ENCODE data around the gene STAT1. TPM values are rescaled to one million over a fixed set of nuclear protein-coding genes. Genes with fewer than 3 reads are reported as not detected.

The STAT1 gene
- total and polyA plus RNA-seq, 4 donors: 21.6 to 80.1 (median 74.1) TPM

DNA sequence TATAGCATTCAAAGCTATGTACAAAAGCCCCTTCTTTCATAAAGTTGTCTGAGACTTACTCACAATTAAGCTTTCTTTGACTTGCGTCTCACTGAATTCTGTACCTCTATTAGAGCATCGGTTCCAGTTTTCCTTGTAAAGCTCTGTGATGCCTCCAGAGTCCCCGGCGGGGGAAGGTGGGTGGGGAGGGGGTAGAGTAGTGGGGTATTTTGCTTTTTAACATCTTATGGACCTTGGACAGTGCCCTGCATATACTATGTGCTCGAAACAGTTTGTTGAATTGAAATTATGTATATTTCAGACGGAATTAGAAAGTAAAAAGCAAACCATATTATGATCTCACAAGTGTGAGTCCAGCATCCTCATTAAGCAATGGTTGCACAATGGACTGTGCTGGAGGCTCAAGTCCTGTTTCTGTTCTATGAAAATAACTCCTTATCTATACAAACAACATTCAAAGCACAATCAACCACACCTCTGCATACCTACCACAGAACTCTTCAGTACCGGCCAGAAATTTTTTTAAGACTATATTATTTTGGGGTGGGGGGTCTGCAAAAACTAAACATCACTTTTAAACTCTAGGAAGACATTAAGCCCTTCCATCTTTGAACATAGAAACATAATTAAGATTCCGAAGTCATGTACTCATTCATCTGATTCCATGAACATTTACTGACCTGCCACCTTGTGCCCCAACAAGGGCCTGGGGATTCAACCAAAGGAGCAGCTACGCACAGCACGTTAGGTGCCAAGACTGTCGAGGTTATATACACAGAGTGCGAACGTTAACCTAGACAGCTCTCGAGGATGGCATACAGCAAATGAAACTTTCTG lies 908 bp downstream of the STAT1 start:
- peaks cover 3 to 7% (median 5%) of the 10 kb centered on the region in 4 donors for H3K36me3 ChIP-seq (ENCODE audit: control insufficient read depth in 4 of 4, insufficient read depth in 4 of 4, low read length in 4 of 4)
- peaks cover 6 to 21% (median 13%) of the 10 kb centered on the region in 5 donors for H3K4me1 ChIP-seq (ENCODE audit: control insufficient read depth in 5 of 5, insufficient read depth in 5 of 5, low read length in 5 of 5)
- ATAC-seq (ENCODE audit: insufficient read depth, low FRiP score): peak; percentile 15
- no peaks in the 10 kb centered on the region for H3K27me3 ChIP-seq (ENCODE audit: control insufficient read depth in 3 of 3, insufficient read depth in 3 of 3, low read length in 2 of 3)
- no peaks in the 10 kb centered on the region for H3K9me3 ChIP-seq (ENCODE audit: control insufficient read depth in 4 of 4, insufficient read depth in 3 of 4, low read length in 3 of 4)
- 22 to 26% methylated on average over 14 of the region's 14 CpGs for WGBS, 2 donors
- H3K27ac ChIP-seq (ENCODE audit: low read depth in 1 of 2, low read length in 1 of 2): peak overlapping the region; percentile 94 to 99
- DNase-seq: peak in 1 of 3 donors; percentile 47
- TF ChIP-seq, protein P1, sequence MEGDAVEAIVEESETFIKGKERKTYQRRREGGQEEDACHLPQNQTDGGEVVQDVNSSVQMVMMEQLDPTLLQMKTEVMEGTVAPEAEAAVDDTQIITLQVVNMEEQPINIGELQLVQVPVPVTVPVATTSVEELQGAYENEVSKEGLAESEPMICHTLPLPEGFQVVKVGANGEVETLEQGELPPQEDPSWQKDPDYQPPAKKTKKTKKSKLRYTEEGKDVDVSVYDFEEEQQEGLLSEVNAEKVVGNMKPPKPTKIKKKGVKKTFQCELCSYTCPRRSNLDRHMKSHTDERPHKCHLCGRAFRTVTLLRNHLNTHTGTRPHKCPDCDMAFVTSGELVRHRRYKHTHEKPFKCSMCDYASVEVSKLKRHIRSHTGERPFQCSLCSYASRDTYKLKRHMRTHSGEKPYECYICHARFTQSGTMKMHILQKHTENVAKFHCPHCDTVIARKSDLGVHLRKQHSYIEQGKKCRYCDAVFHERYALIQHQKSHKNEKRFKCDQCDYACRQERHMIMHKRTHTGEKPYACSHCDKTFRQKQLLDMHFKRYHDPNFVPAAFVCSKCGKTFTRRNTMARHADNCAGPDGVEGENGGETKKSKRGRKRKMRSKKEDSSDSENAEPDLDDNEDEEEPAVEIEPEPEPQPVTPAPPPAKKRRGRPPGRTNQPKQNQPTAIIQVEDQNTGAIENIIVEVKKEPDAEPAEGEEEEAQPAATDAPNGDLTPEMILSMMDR (IDR thresholded peaks at IDR 0.05; ENCODE audit: control extremely low read depth, extremely low read depth): no peak
- H3K4me3 ChIP-seq: peak overlapping the region; percentile 85
- H3K9ac ChIP-seq (ENCODE audit: insufficient read depth in 1 of 2, low read length in 2 of 2): peak overlapping the region; percentile 72 to 93

DNA sequence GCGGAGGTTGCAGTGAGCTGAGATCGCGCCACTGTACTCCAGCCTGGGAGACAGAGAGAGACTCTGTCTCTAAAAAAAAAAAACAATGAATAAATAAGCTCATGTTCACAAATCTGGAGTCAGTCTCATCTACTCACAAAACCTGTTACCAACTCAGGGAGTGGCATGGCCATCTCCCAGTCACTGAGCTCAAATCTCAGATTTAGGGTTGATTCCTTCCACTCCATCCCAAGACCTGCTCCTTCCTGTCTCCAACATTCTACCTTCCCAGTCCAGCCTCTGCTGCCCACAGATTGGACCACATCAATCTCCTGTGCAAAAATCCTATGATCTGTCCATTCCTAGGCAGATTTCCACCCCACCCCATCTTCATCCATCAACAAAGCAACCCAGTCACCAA lies 1.6 kb downstream of the STAT1 start:
- no peaks in the 10 kb centered on the region for H3K9me3 ChIP-seq (ENCODE audit: control insufficient read depth in 4 of 4, insufficient read depth in 3 of 4, low read length in 3 of 4)
- H3K27ac ChIP-seq (ENCODE audit: low read depth in 1 of 2, low read length in 1 of 2): peak overlapping the region in 1 of 2 donors; percentile 2
- peak overlapping the region; percentile 36 for H3K4me3 ChIP-seq
- no peaks in the 10 kb centered on the region for H3K27me3 ChIP-seq (ENCODE audit: control insufficient read depth in 3 of 3, insufficient read depth in 3 of 3, low read length in 2 of 3)
- peaks cover 3 to 7% (median 5%) of the 10 kb centered on the region in 4 donors for H3K36me3 ChIP-seq (ENCODE audit: control insufficient read depth in 4 of 4, insufficient read depth in 4 of 4, low read length in 4 of 4)
- TF ChIP-seq, protein P1 (IDR thresholded peaks at IDR 0.05; ENCODE audit: control extremely low read depth, extremely low read depth): no peak
- H3K4me1 ChIP-seq (ENCODE audit: control insufficient read depth in 5 of 5, insufficient read depth in 5 of 5, low read length in 5 of 5): peaks cover 6 to 21% (median 18%) of the 10 kb centered on the region in 5 donors
- 89 to 98% methylated on average over 3 of the region's 3 CpGs for WGBS, 2 donors
- DNase-seq (no peak), ATAC-seq (ENCODE audit: insufficient read depth, low FRiP score) (no peak)
- no peak overlapping the region for H3K9ac ChIP-seq (ENCODE audit: insufficient read depth in 1 of 2, low read length in 2 of 2)

DNA sequence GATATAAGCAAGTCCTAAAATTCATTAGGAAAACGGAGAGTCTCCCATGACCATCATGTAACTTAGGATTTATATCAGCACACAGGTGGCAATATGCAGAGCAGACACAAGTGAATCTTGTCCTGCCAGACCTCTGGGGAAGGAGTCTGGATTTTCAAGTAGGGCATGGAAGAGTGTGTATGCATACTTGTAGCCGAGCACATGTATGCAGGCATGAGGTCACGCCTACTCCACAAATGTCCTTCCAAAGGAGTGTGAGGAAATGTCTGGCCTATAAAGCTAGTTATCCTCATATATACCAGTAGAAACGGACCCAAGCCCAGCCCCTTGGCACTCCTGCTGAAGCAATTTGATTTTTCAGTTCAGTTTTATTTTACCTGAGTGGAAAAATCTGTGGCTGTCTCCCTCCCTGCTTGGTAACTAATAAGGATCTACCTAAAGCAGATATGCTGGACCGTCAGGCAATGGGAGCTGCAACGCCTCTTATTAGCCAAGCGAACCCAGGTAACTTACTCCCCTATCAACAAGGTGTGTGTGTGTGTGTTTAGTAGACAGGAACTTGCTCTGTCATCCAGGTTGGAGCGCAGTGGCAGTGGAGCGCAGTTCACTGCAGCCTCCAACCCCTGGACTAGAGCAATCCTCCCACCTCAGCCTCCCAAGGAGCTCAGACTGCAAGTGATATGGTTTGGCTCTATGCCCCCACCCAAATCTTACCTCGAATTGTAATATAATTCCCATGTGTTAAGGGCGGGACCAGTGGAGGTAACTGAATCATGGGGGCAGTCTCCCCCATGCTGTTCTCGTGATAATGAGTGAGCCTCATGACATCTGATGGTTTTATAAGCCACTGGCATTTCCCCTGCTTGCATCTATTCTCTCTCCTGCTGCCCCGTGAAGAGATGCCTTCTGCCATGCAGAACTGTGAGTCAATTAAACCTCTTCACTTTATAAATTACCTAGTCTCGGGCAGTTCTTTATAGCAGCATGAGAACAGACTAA lies 2.8 kb downstream of the STAT1 start:
- Histone ChIP-seq H3K9ac (ENCODE audit: insufficient read depth in 1 of 2, low read length in 2 of 2) (no peak overlapping the region), H3K9me3 (ENCODE audit: control insufficient read depth in 4 of 4, insufficient read depth in 3 of 4, low read length in 3 of 4) (no peaks in the 10 kb centered on the region), H3K4me1 (ENCODE audit: control insufficient read depth in 5 of 5, insufficient read depth in 5 of 5, low read length in 5 of 5) (peaks cover 6 to 25% (median 19%) of the 10 kb centered on the region in 5 donors), H3K27me3 (ENCODE audit: control insufficient read depth in 3 of 3, insufficient read depth in 3 of 3, low read length in 2 of 3) (no peaks in the 10 kb centered on the region), H3K27ac (ENCODE audit: low read depth in 1 of 2, low read length in 1 of 2) (no peak overlapping the region), H3K4me3 (no peak overlapping the region), H3K36me3 (ENCODE audit: control insufficient read depth in 4 of 4, insufficient read depth in 4 of 4, low read length in 4 of 4) (peaks cover 4 to 18% (median 12%) of the 10 kb centered on the region in 4 donors)
- no peak for ATAC-seq (ENCODE audit: insufficient read depth, low FRiP score)
- 77 to 85% methylated on average over 14 of the region's 14 CpGs for WGBS, 2 donors
- TF ChIP-seq, protein P1 (IDR thresholded peaks at IDR 0.05; ENCODE audit: control extremely low read depth, extremely low read depth): no peak
- no peak for DNase-seq

Measured in lung (tissue), 12 donors.